PC-9 (cell line): Measurements from ENCODE around the gene WNK2.

Source experiments
- EZH2 ChIP-seq: fragments of 200-600 bp; sonication (generic); IDR thresholded peaks from 2 replicates; pipeline ENCODE4 v1.8.0; 2017; ENCODE audit warnings: antibody characterized with exemption, low read depth
- TF ChIP-seq, protein P1 (sequence below): fragments of 200-600 bp; sonication (generic); conservative IDR thresholded peaks from 2 replicates; pipeline ENCODE4 v1.6.1; 2017; ENCODE audit warnings: mixed run types, antibody characterized with exemption, mild to moderate bottlenecking, moderate library complexity

DNA sequence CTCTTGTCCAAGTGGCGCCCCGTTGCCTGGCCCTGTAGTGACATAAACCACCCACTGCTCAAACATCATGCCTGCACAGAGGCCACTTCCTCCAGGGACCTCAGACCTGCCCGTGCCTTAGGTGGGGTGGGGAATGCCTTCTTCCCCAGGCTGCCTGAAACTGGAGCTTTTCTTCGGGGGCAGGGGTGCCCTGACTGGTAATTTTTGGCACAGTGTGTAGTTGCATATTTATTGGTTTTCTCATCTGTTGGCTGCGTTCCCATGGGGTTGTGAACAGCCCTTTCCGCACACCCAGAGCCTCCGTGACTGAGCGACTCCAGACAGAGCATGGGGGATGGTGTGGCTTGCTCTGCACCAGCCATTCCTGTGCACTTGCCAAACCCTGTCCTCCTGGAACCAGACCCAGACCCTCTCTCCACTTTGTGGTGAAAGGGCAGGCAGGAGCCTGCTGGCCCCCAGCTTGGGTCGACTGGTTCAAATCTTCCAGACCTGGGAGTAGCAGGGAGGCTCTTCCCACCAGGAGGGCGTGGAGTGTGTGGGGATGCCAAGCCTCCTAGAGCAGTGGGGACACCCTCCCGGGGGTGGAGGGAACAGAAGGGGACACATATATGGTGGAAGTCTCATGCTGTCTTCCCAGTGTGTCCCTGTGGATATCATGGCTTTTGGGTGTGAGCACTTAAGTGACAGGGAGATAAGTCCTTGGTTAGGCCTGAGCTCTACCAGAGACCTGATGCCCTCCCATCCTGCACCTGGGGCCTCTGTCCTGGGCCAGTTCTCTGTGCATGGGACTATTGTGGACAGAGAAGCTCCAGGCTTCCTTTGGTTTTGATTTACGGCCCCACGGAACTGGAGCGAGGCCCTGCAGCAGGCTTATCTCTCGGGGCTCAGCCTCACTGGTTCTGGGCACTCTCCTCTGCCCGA is 39.6 kb downstream of the WNK2 start:
- no peak for TF ChIP-seq EZH2
- TF ChIP-seq, protein P1, sequence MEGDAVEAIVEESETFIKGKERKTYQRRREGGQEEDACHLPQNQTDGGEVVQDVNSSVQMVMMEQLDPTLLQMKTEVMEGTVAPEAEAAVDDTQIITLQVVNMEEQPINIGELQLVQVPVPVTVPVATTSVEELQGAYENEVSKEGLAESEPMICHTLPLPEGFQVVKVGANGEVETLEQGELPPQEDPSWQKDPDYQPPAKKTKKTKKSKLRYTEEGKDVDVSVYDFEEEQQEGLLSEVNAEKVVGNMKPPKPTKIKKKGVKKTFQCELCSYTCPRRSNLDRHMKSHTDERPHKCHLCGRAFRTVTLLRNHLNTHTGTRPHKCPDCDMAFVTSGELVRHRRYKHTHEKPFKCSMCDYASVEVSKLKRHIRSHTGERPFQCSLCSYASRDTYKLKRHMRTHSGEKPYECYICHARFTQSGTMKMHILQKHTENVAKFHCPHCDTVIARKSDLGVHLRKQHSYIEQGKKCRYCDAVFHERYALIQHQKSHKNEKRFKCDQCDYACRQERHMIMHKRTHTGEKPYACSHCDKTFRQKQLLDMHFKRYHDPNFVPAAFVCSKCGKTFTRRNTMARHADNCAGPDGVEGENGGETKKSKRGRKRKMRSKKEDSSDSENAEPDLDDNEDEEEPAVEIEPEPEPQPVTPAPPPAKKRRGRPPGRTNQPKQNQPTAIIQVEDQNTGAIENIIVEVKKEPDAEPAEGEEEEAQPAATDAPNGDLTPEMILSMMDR = no peak
